Peyer's patch (tissue), 4 donors: ENCODE measurements around the gene AUTS2. TPM values are rescaled to one million over a fixed set of nuclear protein-coding genes. Genes with fewer than 3 reads are reported as not detected.

Experiments
- DNase-seq, 3 donors: peaks; one replicate each; pipeline ENCODE4 v3.0.0-alpha.2; 2017 to 2019
- H3K27ac ChIP-seq, 4 donors: fragments of 200-600 bp; sonication (generic); one replicate each; pipeline ENCODE4 v1.5.1; 2016 to 2019
- H3K27me3 ChIP-seq, 2 donors: fragments of 200-600 bp; sonication (generic); one replicate each; pipeline ENCODE4 v1.5.1; 2019
- H3K36me3 ChIP-seq, 3 donors: fragments of 200-600 bp; sonication (generic); one replicate each; pipeline ENCODE4 v1.5.1; 2016 to 2019
- H3K4me1 ChIP-seq, 4 donors: fragments of 200-600 bp; sonication (generic); one replicate each; pipeline ENCODE4 v1.5.1; 2016 to 2019
- H3K4me3 ChIP-seq, 4 donors: fragments of 200-600 bp; sonication (generic); 1 replicate in 3 of 4; 2 replicates in 1 of 4; pipeline ENCODE4 v1.5.1; 2016 to 2019; ENCODE audit warnings: mild to moderate bottlenecking in 1 of 4
- H3K9me3 ChIP-seq, 4 donors: fragments of 200-600 bp; sonication (generic); one replicate each; pipeline ENCODE4 v1.5.1; 2016 to 2019; ENCODE audit warnings: mild to moderate bottlenecking in 1 of 4
- POLR2A ChIP-seq, 2 donors: fragments of 450-650 bp; IDR thresholded peaks; one replicate each; pipeline ENCODE4 v1.5.1; 2017; ENCODE audit warnings: antibody characterized with exemption in 2 of 2, mild to moderate bottlenecking in 2 of 2, moderate library complexity in 2 of 2
- total RNA-seq, 4 donors: library from RNA; depleted of rRNA; stranded (reverse); fragments of >200 nt; gene quantifications; one replicate each; pipeline ENCODE4 v1.1.0, GENCODE V29; 2016
- TF ChIP-seq, protein P1 (sequence below), 6 experiments: fragments of 450-650 bp in 4 of 6; fragments of 200-600 bp in 2 of 6; sonication (generic) in 1 of 6; IDR thresholded peaks; one replicate each; pipeline ENCODE4 v1.5.1; 2017 to 2019; ENCODE audit warnings: antibody characterized with exemption in 6 of 6, mild to moderate bottlenecking in 3 of 6, moderate library complexity in 1 of 6

Gene AUTS2
- total RNA-seq, 4 donors from 2014 or later: 55.9 to 90.0 (median 72.6) TPM

GRCh38 chr7:70571403-70571934, 973.2 kb downstream of the AUTS2 start:
- Histone ChIP-seq H3K4me1 (peaks cover 0 to 9% (median 0%) of the 10 kb centered on the region in 4 donors), H3K36me3 (no peaks in the 10 kb centered on the region), H3K9me3 (no peaks in the 10 kb centered on the region), H3K27ac (peak overlapping the region in 2 of 4 donors; percentile 59 to 69), H3K27me3 (no peaks in the 10 kb centered on the region), H3K4me3 (no peak overlapping the region)
- peak in 2 of 3 donors; percentile 53 to 65 for DNase-seq
- TF ChIP-seq POLR2A (IDR thresholded peaks at IDR 0.05): no peak
- TF ChIP-seq, protein P1, sequence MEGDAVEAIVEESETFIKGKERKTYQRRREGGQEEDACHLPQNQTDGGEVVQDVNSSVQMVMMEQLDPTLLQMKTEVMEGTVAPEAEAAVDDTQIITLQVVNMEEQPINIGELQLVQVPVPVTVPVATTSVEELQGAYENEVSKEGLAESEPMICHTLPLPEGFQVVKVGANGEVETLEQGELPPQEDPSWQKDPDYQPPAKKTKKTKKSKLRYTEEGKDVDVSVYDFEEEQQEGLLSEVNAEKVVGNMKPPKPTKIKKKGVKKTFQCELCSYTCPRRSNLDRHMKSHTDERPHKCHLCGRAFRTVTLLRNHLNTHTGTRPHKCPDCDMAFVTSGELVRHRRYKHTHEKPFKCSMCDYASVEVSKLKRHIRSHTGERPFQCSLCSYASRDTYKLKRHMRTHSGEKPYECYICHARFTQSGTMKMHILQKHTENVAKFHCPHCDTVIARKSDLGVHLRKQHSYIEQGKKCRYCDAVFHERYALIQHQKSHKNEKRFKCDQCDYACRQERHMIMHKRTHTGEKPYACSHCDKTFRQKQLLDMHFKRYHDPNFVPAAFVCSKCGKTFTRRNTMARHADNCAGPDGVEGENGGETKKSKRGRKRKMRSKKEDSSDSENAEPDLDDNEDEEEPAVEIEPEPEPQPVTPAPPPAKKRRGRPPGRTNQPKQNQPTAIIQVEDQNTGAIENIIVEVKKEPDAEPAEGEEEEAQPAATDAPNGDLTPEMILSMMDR (IDR thresholded peaks at IDR 0.05): no peak

- H3K4me3 ChIP-seq: no peak overlapping the region
- peak overlapping the region in 2 of 4 donors; percentile 59 to 69 for H3K27ac ChIP-seq
These were observed 973.7 kb downstream of the AUTS2 start for GRCh38 chr7:70571961-70572360.

GRCh38 chr7:70572571-70572970, 974.3 kb downstream of the AUTS2 start:
- Histone ChIP-seq H3K4me3 (no peak overlapping the region), H3K27ac (no peak overlapping the region), H3K27me3 (no peaks in the 10 kb centered on the region), H3K9me3 (no peaks in the 10 kb centered on the region), H3K36me3 (no peaks in the 10 kb centered on the region), H3K4me1 (peaks cover 0 to 9% (median 0%) of the 10 kb centered on the region in 4 donors)
- no peak for DNase-seq
- TF ChIP-seq, protein P1 (IDR thresholded peaks at IDR 0.05): no peak

More at GRCh38 chr7:70571961-70572360, 973.7 kb downstream of the AUTS2 start:
- Histone ChIP-seq H3K4me1 (peaks cover 0 to 9% (median 0%) of the 10 kb centered on the region in 4 donors), H3K36me3 (no peaks in the 10 kb centered on the region), H3K27me3 (no peaks in the 10 kb centered on the region), H3K9me3 (no peaks in the 10 kb centered on the region)
- DNase-seq: no peak
- no peak for TF ChIP-seq POLR2A (IDR thresholded peaks at IDR 0.05)

GRCh38 chr7:70573071-70573661, 974.9 kb downstream of the AUTS2 start:
- Histone ChIP-seq H3K27me3 (no peaks in the 10 kb centered on the region), H3K4me1 (peaks cover 0 to 9% (median 0%) of the 10 kb centered on the region in 4 donors), H3K9me3 (no peaks in the 10 kb centered on the region), H3K36me3 (no peaks in the 10 kb centered on the region), H3K27ac (no peak overlapping the region), H3K4me3 (no peak overlapping the region)
- no peak for DNase-seq
- TF ChIP-seq, protein P1 (IDR thresholded peaks at IDR 0.05): no peak
- TF ChIP-seq POLR2A (IDR thresholded peaks at IDR 0.05): no peak

- H3K9me3 ChIP-seq: no peaks in the 10 kb centered on the region
- no peak for DNase-seq
- no peaks in the 10 kb centered on the region for H3K36me3 ChIP-seq
- TF ChIP-seq, protein P1 (IDR thresholded peaks at IDR 0.05): no peak
- TF ChIP-seq POLR2A (IDR thresholded peaks at IDR 0.05): no peak
- no peak overlapping the region for H3K27ac ChIP-seq
- H3K4me1 ChIP-seq: peaks cover 0 to 9% (median 0%) of the 10 kb centered on the region in 4 donors
- no peak overlapping the region for H3K4me3 ChIP-seq
- H3K27me3 ChIP-seq: no peaks in the 10 kb centered on the region
These were observed 975.4 kb downstream of the AUTS2 start for GRCh38 chr7:70573696-70574095.

DNA sequence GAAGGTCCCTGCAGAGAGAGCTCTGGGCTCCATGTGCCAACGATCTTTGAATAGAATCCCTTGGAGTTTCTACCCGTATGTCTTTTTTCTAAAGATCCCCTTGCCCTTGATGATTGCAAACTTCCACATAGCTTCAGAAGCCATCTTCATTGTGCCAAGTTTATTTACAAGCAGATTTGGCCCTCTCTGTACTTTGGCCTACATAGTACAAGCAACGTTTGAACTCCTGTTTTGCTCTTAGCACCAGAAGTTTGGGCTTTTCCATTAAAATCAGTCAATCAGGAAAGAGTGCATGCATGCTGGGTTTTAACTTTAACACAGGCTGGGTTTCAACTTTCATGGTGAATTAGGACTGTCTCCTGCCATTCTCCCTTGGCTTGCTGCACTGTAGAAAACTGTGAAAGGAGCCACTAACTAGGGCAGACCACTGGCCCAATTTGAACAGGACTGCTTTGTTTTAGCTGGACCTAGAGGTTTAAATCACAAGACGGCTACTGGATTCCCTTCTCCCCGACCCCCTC, 976.1 kb downstream of the AUTS2 start:
- Histone ChIP-seq H3K4me3 (no peak overlapping the region), H3K27me3 (no peaks in the 10 kb centered on the region), H3K27ac (no peak overlapping the region), H3K4me1 (peaks cover 0 to 5% (median 0%) of the 10 kb centered on the region in 4 donors), H3K36me3 (no peaks in the 10 kb centered on the region), H3K9me3 (no peaks in the 10 kb centered on the region)
- TF ChIP-seq, protein P1 (IDR thresholded peaks at IDR 0.05): no peak
- TF ChIP-seq POLR2A (IDR thresholded peaks at IDR 0.05): no peak
- DNase-seq: no peak
